ENCODE measurements around the gene UBASH3B.
A peak's percentile ranks its signal among the peaks of the same experiment; 100 is the strongest.

DNA sequence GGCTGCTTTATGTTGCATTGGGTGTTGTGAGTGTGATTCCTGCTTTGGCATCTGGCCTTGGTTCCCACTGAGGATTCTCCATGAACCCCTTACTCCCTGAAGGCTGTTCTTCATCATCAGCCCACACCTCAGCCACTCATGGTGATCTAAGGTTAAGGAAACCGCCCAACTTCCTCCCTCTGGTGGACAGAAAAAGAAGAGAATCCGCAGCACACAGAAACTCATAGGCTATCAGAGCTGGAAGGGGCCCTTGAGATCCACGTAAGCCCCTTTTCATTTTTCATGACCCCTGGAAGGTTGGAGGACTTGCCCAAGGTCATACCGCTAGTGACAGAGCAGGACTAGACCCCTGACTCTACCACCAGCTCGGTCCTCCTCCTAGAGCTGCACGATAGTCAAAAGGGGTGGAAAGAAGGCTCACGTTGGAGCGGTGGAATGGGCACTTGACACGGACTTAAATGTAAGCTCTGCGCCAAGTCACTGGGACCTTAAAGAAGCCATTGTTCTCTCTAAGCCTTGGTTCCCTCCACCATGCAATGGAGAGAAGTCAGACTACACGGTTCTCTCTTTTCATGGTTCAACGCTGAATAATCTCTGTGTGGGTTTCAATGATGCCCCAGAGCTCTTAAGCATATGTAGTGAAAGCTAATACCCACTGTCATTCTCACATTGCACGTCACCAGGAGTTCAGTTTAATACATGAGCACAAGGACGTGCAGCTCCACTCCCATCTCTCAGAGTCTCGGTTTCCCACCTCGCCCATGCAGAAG is 99.2 kb downstream of the UBASH3B start:
- TF ChIP-seq, protein P1, sequence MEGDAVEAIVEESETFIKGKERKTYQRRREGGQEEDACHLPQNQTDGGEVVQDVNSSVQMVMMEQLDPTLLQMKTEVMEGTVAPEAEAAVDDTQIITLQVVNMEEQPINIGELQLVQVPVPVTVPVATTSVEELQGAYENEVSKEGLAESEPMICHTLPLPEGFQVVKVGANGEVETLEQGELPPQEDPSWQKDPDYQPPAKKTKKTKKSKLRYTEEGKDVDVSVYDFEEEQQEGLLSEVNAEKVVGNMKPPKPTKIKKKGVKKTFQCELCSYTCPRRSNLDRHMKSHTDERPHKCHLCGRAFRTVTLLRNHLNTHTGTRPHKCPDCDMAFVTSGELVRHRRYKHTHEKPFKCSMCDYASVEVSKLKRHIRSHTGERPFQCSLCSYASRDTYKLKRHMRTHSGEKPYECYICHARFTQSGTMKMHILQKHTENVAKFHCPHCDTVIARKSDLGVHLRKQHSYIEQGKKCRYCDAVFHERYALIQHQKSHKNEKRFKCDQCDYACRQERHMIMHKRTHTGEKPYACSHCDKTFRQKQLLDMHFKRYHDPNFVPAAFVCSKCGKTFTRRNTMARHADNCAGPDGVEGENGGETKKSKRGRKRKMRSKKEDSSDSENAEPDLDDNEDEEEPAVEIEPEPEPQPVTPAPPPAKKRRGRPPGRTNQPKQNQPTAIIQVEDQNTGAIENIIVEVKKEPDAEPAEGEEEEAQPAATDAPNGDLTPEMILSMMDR (IDR thresholded peaks at IDR 0.05; ENCODE audit: insufficient read depth, low read depth, low read length): peak; percentile 31
- TF ChIP-seq EZH2 (IDR thresholded peaks at IDR 0.05; ENCODE audit: insufficient read depth, low read length): no peak
